Measurements from ENCODE around the gene SPI1.

DNA sequence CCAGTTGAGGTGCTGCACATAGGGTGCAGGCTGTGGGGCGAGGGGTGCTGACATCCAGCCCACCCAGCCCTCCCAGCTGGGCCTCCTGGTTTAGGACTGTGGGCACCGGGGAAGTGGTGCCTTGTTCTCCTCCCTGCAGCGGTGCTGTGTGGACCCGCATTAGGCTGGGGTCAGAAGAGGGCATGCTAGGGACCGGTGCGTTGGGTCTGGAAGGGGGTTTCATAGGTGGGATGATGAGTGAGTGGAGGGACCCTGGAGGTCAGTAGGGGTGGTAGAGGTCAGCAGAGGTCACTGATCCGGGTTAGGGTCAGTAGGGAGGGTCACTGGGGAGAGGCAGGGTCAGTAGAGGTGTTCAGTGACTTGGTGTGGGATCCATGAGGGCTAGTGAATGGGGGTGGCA lies 19.2 kb downstream of the SPI1 start:
- TF ChIP-seq, protein P1, sequence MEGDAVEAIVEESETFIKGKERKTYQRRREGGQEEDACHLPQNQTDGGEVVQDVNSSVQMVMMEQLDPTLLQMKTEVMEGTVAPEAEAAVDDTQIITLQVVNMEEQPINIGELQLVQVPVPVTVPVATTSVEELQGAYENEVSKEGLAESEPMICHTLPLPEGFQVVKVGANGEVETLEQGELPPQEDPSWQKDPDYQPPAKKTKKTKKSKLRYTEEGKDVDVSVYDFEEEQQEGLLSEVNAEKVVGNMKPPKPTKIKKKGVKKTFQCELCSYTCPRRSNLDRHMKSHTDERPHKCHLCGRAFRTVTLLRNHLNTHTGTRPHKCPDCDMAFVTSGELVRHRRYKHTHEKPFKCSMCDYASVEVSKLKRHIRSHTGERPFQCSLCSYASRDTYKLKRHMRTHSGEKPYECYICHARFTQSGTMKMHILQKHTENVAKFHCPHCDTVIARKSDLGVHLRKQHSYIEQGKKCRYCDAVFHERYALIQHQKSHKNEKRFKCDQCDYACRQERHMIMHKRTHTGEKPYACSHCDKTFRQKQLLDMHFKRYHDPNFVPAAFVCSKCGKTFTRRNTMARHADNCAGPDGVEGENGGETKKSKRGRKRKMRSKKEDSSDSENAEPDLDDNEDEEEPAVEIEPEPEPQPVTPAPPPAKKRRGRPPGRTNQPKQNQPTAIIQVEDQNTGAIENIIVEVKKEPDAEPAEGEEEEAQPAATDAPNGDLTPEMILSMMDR (IDR thresholded peaks at IDR 0.05): no peak
- TF ChIP-seq POLR2AphosphoS5 (IDR thresholded peaks at IDR 0.05; ENCODE audit: low read depth, low read length) (no peak), TCF7L2 (IDR thresholded peaks at IDR 0.05; ENCODE audit: low read depth, low read length) (no peak), SIN3A (IDR thresholded peaks at IDR 0.05; ENCODE audit: borderline replicate concordance, insufficient read depth, low read depth, low read length) (no peak)
- TF ChIP-seq, protein P2, sequence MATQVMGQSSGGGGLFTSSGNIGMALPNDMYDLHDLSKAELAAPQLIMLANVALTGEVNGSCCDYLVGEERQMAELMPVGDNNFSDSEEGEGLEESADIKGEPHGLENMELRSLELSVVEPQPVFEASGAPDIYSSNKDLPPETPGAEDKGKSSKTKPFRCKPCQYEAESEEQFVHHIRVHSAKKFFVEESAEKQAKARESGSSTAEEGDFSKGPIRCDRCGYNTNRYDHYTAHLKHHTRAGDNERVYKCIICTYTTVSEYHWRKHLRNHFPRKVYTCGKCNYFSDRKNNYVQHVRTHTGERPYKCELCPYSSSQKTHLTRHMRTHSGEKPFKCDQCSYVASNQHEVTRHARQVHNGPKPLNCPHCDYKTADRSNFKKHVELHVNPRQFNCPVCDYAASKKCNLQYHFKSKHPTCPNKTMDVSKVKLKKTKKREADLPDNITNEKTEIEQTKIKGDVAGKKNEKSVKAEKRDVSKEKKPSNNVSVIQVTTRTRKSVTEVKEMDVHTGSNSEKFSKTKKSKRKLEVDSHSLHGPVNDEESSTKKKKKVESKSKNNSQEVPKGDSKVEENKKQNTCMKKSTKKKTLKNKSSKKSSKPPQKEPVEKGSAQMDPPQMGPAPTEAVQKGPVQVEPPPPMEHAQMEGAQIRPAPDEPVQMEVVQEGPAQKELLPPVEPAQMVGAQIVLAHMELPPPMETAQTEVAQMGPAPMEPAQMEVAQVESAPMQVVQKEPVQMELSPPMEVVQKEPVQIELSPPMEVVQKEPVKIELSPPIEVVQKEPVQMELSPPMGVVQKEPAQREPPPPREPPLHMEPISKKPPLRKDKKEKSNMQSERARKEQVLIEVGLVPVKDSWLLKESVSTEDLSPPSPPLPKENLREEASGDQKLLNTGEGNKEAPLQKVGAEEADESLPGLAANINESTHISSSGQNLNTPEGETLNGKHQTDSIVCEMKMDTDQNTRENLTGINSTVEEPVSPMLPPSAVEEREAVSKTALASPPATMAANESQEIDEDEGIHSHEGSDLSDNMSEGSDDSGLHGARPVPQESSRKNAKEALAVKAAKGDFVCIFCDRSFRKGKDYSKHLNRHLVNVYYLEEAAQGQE (IDR thresholded peaks at IDR 0.05; ENCODE audit: insufficient read depth in 1 of 2, low read depth in 2 of 2, low read length in 1 of 2): no peak
